H1 (cell line): ENCODE results near the gene SPATA13. TPM values are rescaled to one million over a fixed set of nuclear protein-coding genes. Genes with fewer than 3 reads are reported as not detected.

Experiments used
- CTCF ChIA-PET: fragments of 300-600 bp; sonication (Branson Sonifier 250); formaldehyde crosslinking; loops from one replicate; lab custom pipeline; 2021; ENCODE audit not compliant: partially characterized antibody; lab: Charles Lee
- POLR2A ChIA-PET: fragments of 300-600 bp; sonication (Branson Sonifier 250); formaldehyde crosslinking; loops from one replicate; lab custom pipeline; 2021; ENCODE audit warnings: inconsistent platforms; ENCODE audit not compliant: partially characterized antibody; lab: Charles Lee
- DNase-seq, 2 experiments: peaks; one replicate each; pipeline versions ENCODE4 v3.0.0 to v3.0.0-alpha.2; 2010 to 2022; ENCODE audit warnings: low spot score in 2 of 2, low read depth in 1 of 2, mixed read lengths in 1 of 2
- FAIRE-seq: peaks from 2 replicates; lab custom pipeline; 2011; peaks lifted over from hg19 to GRCh38; lab: Jason Lieb, UNC
- H2AFZ ChIP-seq: 2 replicates; pipeline ENCODE4 v1.8.1; 2012; ENCODE audit warnings: low read length, inconsistent platforms
- H2AK5ac ChIP-seq: 2 replicates; pipeline ENCODE4 v1.6.1; 2013; ENCODE audit warnings: low read depth, low read length
- H2BK120ac ChIP-seq: replicated peaks from 2 replicates; pipeline ENCODE3; 2013; ENCODE audit warnings: low read depth, low read length, inconsistent platforms
- H2BK12ac ChIP-seq: 2 replicates; pipeline ENCODE4 v1.6.1; 2013; ENCODE audit warnings: low read depth, low read length
- H2BK15ac ChIP-seq: 2 replicates; pipeline ENCODE4 v1.6.1; 2013; ENCODE audit warnings: low read length
- H2BK20ac ChIP-seq: 2 replicates; pipeline ENCODE4 v1.6.1; 2013; ENCODE audit warnings: low read length
- H2BK5ac ChIP-seq: 2 replicates; pipeline ENCODE4 v1.6.1; 2013; ENCODE audit warnings: low read depth, low read length
- H3K14ac ChIP-seq: 2 replicates; pipeline ENCODE4 v1.6.1; 2013; ENCODE audit warnings: inconsistent platforms; ENCODE audit not compliant: insufficient read length
- H3K18ac ChIP-seq: 2 replicates; pipeline ENCODE4 v1.6.1; 2013; ENCODE audit warnings: low read length; ENCODE audit errors: extremely low read depth
- H3K23ac ChIP-seq: 2 replicates; pipeline ENCODE4 v1.6.1; 2013; ENCODE audit warnings: inconsistent platforms; ENCODE audit not compliant: insufficient read length
- H3K23me2 ChIP-seq: 2 replicates; pipeline ENCODE4 v1.6.1; 2013; ENCODE audit warnings: low read depth, low read length
- H3K27ac ChIP-seq: 2 replicates; pipeline ENCODE4 v1.6.1; 2011; ENCODE audit warnings: low read depth, low read length, inconsistent platforms
- H3K27me3 ChIP-seq, 4 experiments: replicated peaks in 1 of 4; 1 replicate in 1 of 4; 2 replicates in 3 of 4; pipeline versions ENCODE4 v1.6.1 to v1.8.1; 2011 to 2013; ENCODE audit warnings: low read length in 3 of 4, mild to moderate bottlenecking in 3 of 4, inconsistent platforms in 2 of 4, mixed read lengths in 2 of 4, moderate library complexity in 1 of 4; ENCODE audit not compliant: control insufficient read depth in 3 of 4, insufficient read depth in 3 of 4; ENCODE audit errors: extremely low read depth in 1 of 4
- H3K36me3 ChIP-seq, 4 experiments: 2 replicates each; pipeline versions ENCODE4 v1.6.1 to v1.8.1; 2011 to 2013; ENCODE audit warnings: mild to moderate bottlenecking in 4 of 4, low read length in 3 of 4, moderate library complexity in 2 of 4, control low read depth in 1 of 4, inconsistent platforms in 1 of 4; ENCODE audit not compliant: insufficient read depth in 4 of 4, control insufficient read depth in 2 of 4
- H3K4ac ChIP-seq: replicated peaks from 2 replicates; pipeline ENCODE3; 2013; ENCODE audit warnings: low read length, low read depth, mixed read lengths, inconsistent platforms; ENCODE audit not compliant: insufficient read length
- H3K4me1 ChIP-seq, 4 experiments: replicated peaks in 1 of 4; 1 replicate in 1 of 4; 2 replicates in 3 of 4; pipeline versions ENCODE4 v1.6.1 to v1.8.1; 2011 to 2013; ENCODE audit warnings: low read length in 3 of 4, inconsistent platforms in 2 of 4, mixed read lengths in 1 of 4; ENCODE audit not compliant: insufficient read depth in 4 of 4, control insufficient read depth in 3 of 4
- H3K4me2 ChIP-seq, 2 experiments: 2 replicates each; pipeline versions ENCODE4 v1.6.1 to v1.8.1; 2011 to 2013; ENCODE audit warnings: low read depth in 2 of 2, low read length in 2 of 2, control low read depth in 1 of 2, inconsistent platforms in 1 of 2, mild to moderate bottlenecking in 1 of 2; ENCODE audit not compliant: insufficient read depth in 1 of 2
- H3K4me3 ChIP-seq, 4 experiments: fragments of 200-600, 300-600 bp in 1 of 4; sonication (generic), shearing (Covaris generic), sonication (Bioruptor Twin) in 1 of 4; 2 replicates each; pipeline versions ENCODE4 v1.5.1 to v1.8.1; 2011 to 2016; ENCODE audit warnings: low read length in 4 of 4, low read depth in 3 of 4, control low read depth in 2 of 4, inconsistent platforms in 2 of 4, mild to moderate bottlenecking in 2 of 4, mixed read lengths in 1 of 4, moderate library complexity in 1 of 4; ENCODE audit not compliant: insufficient read depth in 2 of 4; ENCODE audit errors: extremely low read depth in 1 of 4
- H3K56ac ChIP-seq: replicated peaks from 2 replicates; pipeline ENCODE3; 2013; ENCODE audit warnings: low read depth, mild to moderate bottlenecking, mixed read lengths, low read length, inconsistent platforms; ENCODE audit not compliant: insufficient read length
- H3K79me1 ChIP-seq: 2 replicates; pipeline ENCODE4 v1.6.1; 2013; ENCODE audit warnings: low read depth, low read length, control low read depth
- H3K79me2 ChIP-seq, 2 experiments: 2 replicates each; pipeline versions ENCODE4 v1.6.1 to v1.8.1; 2012 to 2013; ENCODE audit warnings: low read length in 2 of 2, mild to moderate bottlenecking in 2 of 2, inconsistent platforms in 1 of 2; ENCODE audit not compliant: insufficient read depth in 2 of 2, control insufficient read depth in 1 of 2
- H3K9ac ChIP-seq, 4 experiments: replicated peaks in 1 of 4; 1 replicate in 1 of 4; 2 replicates in 3 of 4; pipeline versions ENCODE4 v1.6.1 to v1.8.1; 2011 to 2013; ENCODE audit warnings: low read depth in 3 of 4, low read length in 3 of 4, control low read depth in 2 of 4, mild to moderate bottlenecking in 2 of 4, moderate library complexity in 2 of 4, inconsistent platforms in 1 of 4; ENCODE audit errors: extremely low read depth in 1 of 4
- H3K9me3 ChIP-seq, 2 experiments: 2 replicates each; pipeline versions ENCODE4 v1.6.1 to v1.8.1; 2012 to 2013; ENCODE audit warnings: mild to moderate bottlenecking in 2 of 2, moderate library complexity in 2 of 2, control low read depth in 1 of 2, inconsistent platforms in 1 of 2, low read depth in 1 of 2, low read length in 1 of 2, mixed read lengths in 1 of 2; ENCODE audit not compliant: insufficient read depth in 2 of 2
- H4K20me1 ChIP-seq, 2 experiments: replicated peaks in 1 of 2; 2 replicates each; pipeline versions ENCODE3 to v1.8.1; 2011 to 2013; ENCODE audit warnings: inconsistent platforms in 2 of 2, low read length in 2 of 2, mild to moderate bottlenecking in 1 of 2; ENCODE audit not compliant: insufficient read depth in 2 of 2, control insufficient read depth in 1 of 2
- H4K5ac ChIP-seq: 2 replicates; pipeline ENCODE4 v1.6.1; 2013; ENCODE audit warnings: low read length, low read depth, mixed read lengths, inconsistent platforms; ENCODE audit not compliant: insufficient read length
- H4K8ac ChIP-seq: 2 replicates; pipeline ENCODE4 v1.8.0; 2013; ENCODE audit warnings: mild to moderate bottlenecking, moderate library complexity, low read length, inconsistent platforms; ENCODE audit not compliant: insufficient read depth; ENCODE audit errors: extremely low read depth
- H4K91ac ChIP-seq: replicated peaks from 2 replicates; pipeline ENCODE3; 2013; ENCODE audit warnings: low read length, mixed read lengths, inconsistent platforms; ENCODE audit not compliant: insufficient read length
- CHD1 ChIP-seq: IDR thresholded peaks from 2 replicates; pipeline ENCODE4 v1.6.1; 2012; ENCODE audit warnings: low read depth, low read length, improper control_type of control experiment
- KDM4A ChIP-seq: IDR thresholded peaks from one replicate; pipeline ENCODE4 v1.7.1; 2012; ENCODE audit warnings: low read depth, mild to moderate bottlenecking, moderate library complexity, low read length, inconsistent platforms; ENCODE audit not compliant: severe bottlenecking
- WGBS, 2 experiments: shearing (Covaris generic) in 1 of 2; methylation state at CpG; one replicate each; pipeline versions ENCODE4 v1.1.6 to v1.1.7; 2013 to 2015; ENCODE audit warnings: low lambda C conversion rate in 2 of 2, mixed read lengths in 2 of 2, inconsistent platforms in 1 of 2, low coverage in 1 of 2, missing lambda C conversion rate in 1 of 2; ENCODE audit not compliant: insufficient replicate concordance in 2 of 2, insufficient coverage in 1 of 2, insufficient read length in 1 of 2; ENCODE audit errors: extremely low coverage in 1 of 2, missing lambda C conversion rate in 1 of 2; 5-methylcytosine and 5-hydroxymethylcytosine counted together
- polyA plus RNA-seq, 7 experiments: library from polyadenylated mRNA; depleted of rRNA in 3 of 7; stranded (reverse) in 5 of 7; unstranded in 2 of 7; fragments of >200 nt in 5 of 7; fragments of 200-250 nt in 2 of 7; gene quantifications; 1 replicate in 5 of 7; 2 replicates in 1 of 7; 4 replicates in 1 of 7; pipeline versions ENCODE4 v1.2.1 to v1.2.3, GENCODE V29; 2011 to 2013; ENCODE audit warnings: missing spikeins in 2 of 7, mixed read lengths in 2 of 7
- total RNA-seq: library from RNA; stranded (reverse); fragmentation: NEBNext Ultra II Directional; extraction: Animal tissue kit (Norgen Biotek cat#: 25700); gene quantifications from 2 replicates; pipeline ENCODE4 v1.2.1, GENCODE V29; 2021

SPATA13 gene
- total and polyA plus RNA-seq, 2 of the 8 experiments (the other 6 are each of a cell fraction or from before 2014, with no cell fraction given) = 12.6 to 30.9 TPM

DNA sequence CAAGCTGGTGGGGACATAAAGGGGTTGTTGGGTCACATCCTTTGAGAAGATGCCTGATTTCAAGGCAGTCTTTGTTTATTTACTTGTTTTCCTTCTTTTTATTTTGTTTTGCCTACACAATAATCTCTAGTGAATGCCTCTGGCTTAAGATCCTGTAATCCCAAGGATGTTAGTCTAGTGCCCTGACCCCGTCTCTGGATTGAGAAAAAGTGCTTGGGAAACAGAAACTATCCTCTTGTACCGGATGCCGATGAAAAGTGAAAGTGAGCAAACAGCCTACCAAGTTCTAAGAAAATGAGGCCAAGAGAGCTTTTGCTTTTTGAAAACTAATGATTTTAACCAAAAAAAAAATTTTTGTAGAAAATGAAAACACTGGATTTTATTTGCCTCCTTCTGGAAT lies 106.8 kb downstream of the SPATA13 start:
- Histone ChIP-seq H3K56ac (no peak overlapping the region), H3K27ac (no peak overlapping the region), H2BK12ac (no peak overlapping the region), H3K23me2 (no peaks in the 10 kb centered on the region), H4K8ac (no peak overlapping the region), H3K4me2 (no peak overlapping the region), H4K5ac (no peak overlapping the region), H3K79me1 (no peaks in the 10 kb centered on the region), H3K9me3 (no peaks in the 10 kb centered on the region), H4K20me1 (peaks cover 0 to 1% of the 10 kb centered on the region in 2 experiments), H2BK5ac (no peak overlapping the region), H2BK20ac (no peak overlapping the region), H2AK5ac (no peak overlapping the region), H4K91ac (no peak overlapping the region), H3K14ac (no peak overlapping the region), H2BK15ac (no peak overlapping the region), H2BK120ac (no peak overlapping the region), H3K9ac (no peak overlapping the region), H3K18ac (no peak overlapping the region), H2AFZ (no peak overlapping the region), H3K4me1 (no peaks in the 10 kb centered on the region), H3K27me3 (no peaks in the 10 kb centered on the region), H3K4ac (no peak overlapping the region), H3K4me3 (no peak overlapping the region), H3K23ac (no peak overlapping the region), H3K36me3 (no peaks in the 10 kb centered on the region; a peak in 1 of 8 replicates), H3K79me2 (no peaks in the 10 kb centered on the region)
- FAIRE-seq (no peak), DNase-seq (no peak)
- CTCF ChIA-PET = no interaction called here
- 94% methylated on average over 3 of the region's 3 CpGs; no CpG with 5 or more reads in 1 of the 2 experiments for WGBS, 2 experiments
- POLR2A ChIA-PET = no interaction called here
- no peak for TF ChIP-seq CHD1
- TF ChIP-seq KDM4A = no peak
